Measurements from ENCODE around the gene STK24.

DNA sequence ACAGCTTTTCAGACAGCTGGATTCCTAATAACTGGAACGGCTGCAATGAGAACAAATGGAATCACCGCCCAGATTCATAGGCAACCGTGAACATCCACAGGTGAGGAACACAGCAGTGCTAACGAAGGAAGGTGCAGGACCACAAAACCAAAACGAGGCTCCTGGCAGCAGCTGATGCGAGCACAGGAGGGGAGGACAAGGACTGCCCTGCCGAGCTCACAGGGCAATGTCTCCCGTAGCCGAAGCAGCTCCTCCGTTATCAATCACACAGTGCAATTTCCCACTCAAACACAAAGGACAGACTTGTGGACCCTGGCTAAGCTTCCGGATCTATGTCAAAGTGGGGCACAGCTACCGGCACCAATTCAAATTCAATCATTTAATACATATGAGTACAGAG, 70.6 kb downstream of the STK24 start:
- TF ChIP-seq SMC3 (IDR thresholded peaks at IDR 0.05; ENCODE audit: low read depth, low read length): no peak
- TF ChIP-seq POLR2A (IDR thresholded peaks at IDR 0.05; ENCODE audit: low read depth, low read length): no peak
- TF ChIP-seq, protein P1, sequence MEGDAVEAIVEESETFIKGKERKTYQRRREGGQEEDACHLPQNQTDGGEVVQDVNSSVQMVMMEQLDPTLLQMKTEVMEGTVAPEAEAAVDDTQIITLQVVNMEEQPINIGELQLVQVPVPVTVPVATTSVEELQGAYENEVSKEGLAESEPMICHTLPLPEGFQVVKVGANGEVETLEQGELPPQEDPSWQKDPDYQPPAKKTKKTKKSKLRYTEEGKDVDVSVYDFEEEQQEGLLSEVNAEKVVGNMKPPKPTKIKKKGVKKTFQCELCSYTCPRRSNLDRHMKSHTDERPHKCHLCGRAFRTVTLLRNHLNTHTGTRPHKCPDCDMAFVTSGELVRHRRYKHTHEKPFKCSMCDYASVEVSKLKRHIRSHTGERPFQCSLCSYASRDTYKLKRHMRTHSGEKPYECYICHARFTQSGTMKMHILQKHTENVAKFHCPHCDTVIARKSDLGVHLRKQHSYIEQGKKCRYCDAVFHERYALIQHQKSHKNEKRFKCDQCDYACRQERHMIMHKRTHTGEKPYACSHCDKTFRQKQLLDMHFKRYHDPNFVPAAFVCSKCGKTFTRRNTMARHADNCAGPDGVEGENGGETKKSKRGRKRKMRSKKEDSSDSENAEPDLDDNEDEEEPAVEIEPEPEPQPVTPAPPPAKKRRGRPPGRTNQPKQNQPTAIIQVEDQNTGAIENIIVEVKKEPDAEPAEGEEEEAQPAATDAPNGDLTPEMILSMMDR (conservative IDR thresholded peaks at IDR 0.05; ENCODE audit: low read depth, low read length): no peak
